ENCODE data around the gene PTRH1. TPM values are rescaled to one million over a fixed set of nuclear protein-coding genes. Genes with fewer than 3 reads are reported as not detected.

The PTRH1 gene, protein sequence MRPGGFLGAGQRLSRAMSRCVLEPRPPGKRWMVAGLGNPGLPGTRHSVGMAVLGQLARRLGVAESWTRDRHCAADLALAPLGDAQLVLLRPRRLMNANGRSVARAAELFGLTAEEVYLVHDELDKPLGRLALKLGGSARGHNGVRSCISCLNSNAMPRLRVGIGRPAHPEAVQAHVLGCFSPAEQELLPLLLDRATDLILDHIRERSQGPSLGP
- 36.3 and 39.8 TPM in 2 replicates for total RNA-seq

DNA sequence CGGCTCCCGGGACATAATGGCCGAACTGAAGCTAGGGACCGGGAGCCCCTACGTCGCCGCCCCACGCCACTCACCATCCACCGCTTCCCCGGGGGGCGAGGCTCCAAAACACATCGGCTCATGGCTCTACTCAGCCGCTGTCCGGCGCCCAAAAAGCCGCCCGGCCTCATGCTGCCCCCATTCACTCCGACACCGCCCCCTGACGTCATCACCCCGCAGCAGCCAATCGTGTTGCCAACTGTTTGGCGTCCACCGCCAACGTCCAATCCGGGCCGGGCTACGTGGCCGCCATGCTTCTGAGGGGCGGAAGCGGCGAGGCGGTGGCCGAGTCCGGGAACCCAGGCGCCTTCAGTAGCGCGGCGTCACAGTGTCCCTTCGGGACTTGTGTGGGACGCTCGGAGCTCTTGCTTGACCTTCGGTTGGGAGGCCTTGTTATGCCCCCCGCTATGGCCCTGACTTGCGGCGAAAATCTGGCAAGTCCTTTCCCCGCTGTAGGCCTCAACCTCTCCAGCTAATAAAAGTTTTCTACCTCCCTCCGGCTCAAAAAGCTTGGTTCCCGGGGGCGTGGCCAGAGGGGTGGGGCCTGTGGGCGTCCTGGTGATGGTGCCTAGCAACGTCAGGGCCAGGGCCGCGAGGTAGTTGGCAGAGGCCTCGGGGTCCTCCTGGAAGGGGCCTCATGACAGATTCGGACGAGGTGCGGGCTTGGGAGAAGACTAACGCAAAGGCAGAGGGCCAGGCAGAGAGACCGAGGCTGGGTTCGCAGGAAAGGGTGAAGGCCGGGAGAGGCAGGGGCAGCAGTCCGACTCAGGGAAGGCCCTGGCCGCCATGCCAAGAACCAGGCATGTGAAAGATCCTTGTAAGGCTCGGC, at the start of gene PTRH1, which contains the start of gene TTC16:
Gene PTRH1 (minus strand): TSS at position 194 of the 868 bp plus-strand sequence. CDS start 24 bp downstream, at position 170.
Gene TTC16 (plus strand): TSS at position 610 of the 868 bp plus-strand sequence. CDS start 67 bp downstream, at position 677.

DNA sequence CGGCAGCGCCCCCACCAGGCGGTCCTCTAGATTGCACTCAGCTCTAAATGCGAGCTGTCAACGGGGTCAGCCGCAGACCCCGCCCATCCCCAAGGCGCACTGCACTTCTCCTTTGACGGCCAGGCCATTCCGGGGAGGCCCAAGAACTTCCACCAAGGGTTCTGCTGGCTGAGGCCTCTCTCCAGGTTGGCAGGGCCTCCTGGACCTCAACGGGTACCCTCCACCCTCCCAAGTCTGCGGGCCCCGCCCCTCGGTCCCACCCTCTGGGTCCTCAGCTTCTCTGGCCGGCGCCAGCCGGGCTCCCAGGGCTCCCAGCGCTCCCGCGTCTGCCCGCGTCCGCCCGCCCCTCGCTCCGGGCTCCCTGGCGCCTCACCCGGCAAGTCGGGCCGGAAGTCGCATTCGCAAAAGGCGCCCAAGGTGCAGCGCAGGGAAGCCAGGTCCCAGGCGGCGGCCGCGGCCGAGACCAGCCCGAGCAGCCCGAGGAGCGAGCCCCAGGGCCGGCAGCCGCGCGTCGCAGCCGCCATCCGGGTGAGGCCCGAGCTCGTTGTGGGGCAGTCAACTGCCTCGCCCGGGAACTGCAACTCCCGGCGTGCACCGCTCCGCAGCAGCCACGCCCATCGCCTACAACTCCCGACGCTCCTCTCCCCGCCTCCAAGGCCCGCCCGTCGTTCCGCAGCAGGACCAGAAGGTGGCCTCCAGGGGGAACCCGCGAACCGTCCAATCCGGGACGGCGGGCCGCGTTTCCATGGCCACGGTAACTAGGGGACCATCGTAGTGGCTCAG, 19.5 kb upstream of the PTRH1 start, which contains the start of gene TOR2A:
Gene TOR2A (minus strand): TSS at position 548 of the 783 bp plus-strand sequence. CDS start 24 bp downstream, at position 524.

DNA sequence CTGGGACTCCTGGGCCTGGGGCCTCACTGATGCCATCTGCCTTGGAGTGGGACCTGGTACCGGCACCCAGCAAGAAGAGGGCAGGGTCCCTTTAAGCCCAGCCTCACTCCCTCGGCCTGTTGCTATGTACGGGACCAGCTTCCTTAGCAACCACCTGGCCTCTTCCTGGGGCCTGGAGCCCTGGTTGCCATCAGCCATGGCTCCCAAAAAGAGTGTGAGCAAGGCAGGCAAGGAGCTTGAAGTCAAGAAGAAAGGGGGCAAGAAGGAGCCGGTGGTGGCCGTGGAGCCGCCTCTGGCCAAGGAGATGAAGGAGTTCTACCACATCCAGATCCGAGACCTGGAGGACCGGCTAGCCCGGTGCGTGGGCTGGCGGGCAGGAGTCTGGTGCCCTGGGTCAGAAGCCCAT, 8.6 kb downstream of the PTRH1 start, which contains the start of gene CFAP157:
Gene CFAP157 (plus strand): TSS at position 153 of the 406 bp plus-strand sequence. CDS start 44 bp downstream, at position 197.

Other genes with a start within 250 kb of the PTRH1 start
- gene STXBP1, start 103.4 kb downstream of the PTRH1 start, total RNA-seq = 11.0 and 19.3 TPM in 2 replicates
- not detected in 2 replicates for gene CFAP157, start 8.7 kb downstream of the PTRH1 start, total RNA-seq
- gene TTC16, start 416 bp upstream of the PTRH1 start, total RNA-seq = not detected in 2 replicates
- gene TOR2A, start 19.6 kb upstream of the PTRH1 start, total RNA-seq = 8.1 and 8.6 TPM in 2 replicates
- 43.5 and 83.7 TPM in 2 replicates for gene SH2D3C, start 63.0 kb upstream of the PTRH1 start, total RNA-seq
- gene CDK9, start 70.4 kb upstream of the PTRH1 start, total RNA-seq = 80.5 and 104 TPM in 2 replicates
- 66.7 and 94.3 TPM in 2 replicates for gene FPGS, start 87.2 kb upstream of the PTRH1 start, total RNA-seq
- gene ENG, start 139.0 kb upstream of the PTRH1 start, total RNA-seq = 76.9 and 295 TPM in 2 replicates
- gene AK1, start 162.0 kb upstream of the PTRH1 start, total RNA-seq = 30.6 and 54.9 TPM in 2 replicates
- gene ST6GALNAC6, start 183.9 kb upstream of the PTRH1 start, total RNA-seq = 29.6 and 29.8 TPM in 2 replicates
- 28.8 and 32.0 TPM in 2 replicates for gene ST6GALNAC4, start 201.4 kb upstream of the PTRH1 start, total RNA-seq
- 0.44 and 0.97 TPM in 2 replicates for gene PIP5KL1, start 215.1 kb upstream of the PTRH1 start, total RNA-seq
- 6.2 and 14.2 TPM in 2 replicates for gene DPM2, start 222.2 kb upstream of the PTRH1 start, total RNA-seq

All from bladder microvascular endothelial cell (primary cell).